Measurements from ENCODE around the gene NEURL1B. TPM values are rescaled to one million over a fixed set of nuclear protein-coding genes. Genes with fewer than 3 reads are reported as not detected.

Gene NEURL1B
- total and polyA plus RNA-seq, 10 donors: 0.26 to 2.5 (median 1.2) TPM

- Histone ChIP-seq H3K36me3 (no peaks in the 10 kb centered on the region), H3K4me1 (peaks cover 10 to 38% (median 16%) of the 10 kb centered on the region in 6 donors), H3K27ac (no peak overlapping the region), H3K4me3 (no peak overlapping the region), H3K9me3 (no peaks in the 10 kb centered on the region), H3K27me3 (replicated peaks in 1 of 7) (peaks cover 0 to 94% (median 36%) of the 10 kb centered on the region in 7 donors)
- no peak for TF ChIP-seq CTCF (IDR thresholded peaks at IDR 0.05 in 8 of 11, conservative IDR thresholded peaks at IDR 0.05 in 3 of 11)
- intact Hi-C loops (cut with DNase I; ENCODE audit: low total_unique reads): no loop called here
- WGBS, 5 donors: 82 to 94% (median 84%) methylated on average over 5 of the region's 5 CpGs
- DNase-seq: peak; percentile 15
Observed at GRCh38 chr5:172640139-172640538, 924 bp upstream of the NEURL1B start.

GRCh38 chr5:172641359-172642050, 442 bp downstream of the NEURL1B start:
- peak overlapping the region in 1 of 8 donors; percentile 46 for H3K27ac ChIP-seq
- H3K27me3 ChIP-seq (replicated peaks in 1 of 7): peaks cover 0 to 86% (median 36%) of the 10 kb centered on the region in 7 donors
- no peaks in the 10 kb centered on the region for H3K9me3 ChIP-seq
- peak overlapping the region; percentile 28 to 71 (median 50) for H3K4me3 ChIP-seq
- intact Hi-C loops (cut with DNase I; ENCODE audit: low total_unique reads): no loop called here
- TF ChIP-seq POLR2AphosphoS5 (IDR thresholded peaks at IDR 0.05) (no peak), POLR2A (IDR thresholded peaks at IDR 0.05) (no peak), CTCF (IDR thresholded peaks at IDR 0.05 in 8 of 11, conservative IDR thresholded peaks at IDR 0.05 in 3 of 11) (no peak)
- H3K4me1 ChIP-seq: peaks cover 10 to 38% (median 16%) of the 10 kb centered on the region in 6 donors
- H3K36me3 ChIP-seq: no peaks in the 10 kb centered on the region
- peak; percentile 56 for DNase-seq
- WGBS, 5 donors: 2 to 11% (median 2%) methylated on average over 15 to 73 of the region's 73 CpGs

GRCh38 chr5:172642051-172642409, 967 bp downstream of the NEURL1B start:
- no peaks in the 10 kb centered on the region for H3K36me3 ChIP-seq
- peak overlapping the region in 7 of 8 donors; percentile 38 to 71 (median 50) for H3K4me3 ChIP-seq
- peaks cover 0 to 80% (median 36%) of the 10 kb centered on the region in 7 donors for H3K27me3 ChIP-seq (replicated peaks in 1 of 7)
- H3K27ac ChIP-seq: no peak overlapping the region
- intact Hi-C loops (cut with DNase I; ENCODE audit: low total_unique reads): no loop called here
- no peak for DNase-seq
- 23 to 40% (median 32%) methylated on average over 14 of the region's 14 CpGs for WGBS, 5 donors
- H3K9me3 ChIP-seq: no peaks in the 10 kb centered on the region
- peaks cover 10 to 38% (median 16%) of the 10 kb centered on the region in 6 donors for H3K4me1 ChIP-seq
- TF ChIP-seq POLR2AphosphoS5 (IDR thresholded peaks at IDR 0.05): no peak
- TF ChIP-seq CTCF (IDR thresholded peaks at IDR 0.05 in 8 of 11, conservative IDR thresholded peaks at IDR 0.05 in 3 of 11): no peak
- no peak for TF ChIP-seq POLR2A (IDR thresholded peaks at IDR 0.05)

- Histone ChIP-seq H3K36me3 (no peaks in the 10 kb centered on the region), H3K27me3 (replicated peaks in 1 of 7) (peaks cover 0 to 76% (median 36%) of the 10 kb centered on the region in 7 donors), H3K4me3 (peak overlapping the region in 3 of 8 donors; percentile 50 to 71 (median 52)), H3K9me3 (no peaks in the 10 kb centered on the region), H3K4me1 (peaks cover 10 to 38% (median 16%) of the 10 kb centered on the region in 6 donors), H3K27ac (no peak overlapping the region)
- 39 to 62% (median 44%) methylated on average over 4 of the region's 4 CpGs for WGBS, 5 donors
- TF ChIP-seq POLR2A (IDR thresholded peaks at IDR 0.05): no peak
- TF ChIP-seq CTCF (IDR thresholded peaks at IDR 0.05 in 8 of 11, conservative IDR thresholded peaks at IDR 0.05 in 3 of 11): no peak
- no peak for DNase-seq
- intact Hi-C loops (cut with DNase I; ENCODE audit: low total_unique reads): no loop called here
Observed at GRCh38 chr5:172642486-172642885, 1.4 kb downstream of the NEURL1B start.

All from spleen (tissue), 11 donors.